Panc1 (cell line): ENCODE data around the gene CHRM2. TPM values are rescaled to one million over a fixed set of nuclear protein-coding genes. Genes with fewer than 3 reads are reported as not detected.

Experiments used
- ATAC-seq: fragments of 200-7000 bp; cut with Tn5 transposase; 2 replicates; pipeline ENCODE4 v1.9.1; 2020; ENCODE audit warnings: mild to moderate bottlenecking, moderate library complexity
- BruUV-seq: library from RNA; stranded (reverse); fragments of 400-500 nt; replicated peaks from 2 replicates; lab custom pipeline; 2021; lab: Mats Ljungman, UMichigan
- CTCF ChIA-PET: fragments of 300-600 bp; sonication (Branson Sonifier 250); formaldehyde crosslinking; loops from one replicate; lab custom pipeline; 2022; ENCODE audit warnings: antibody characterized with exemption; lab: Charles Lee
- POLR2A ChIA-PET: fragments of 300-600 bp; sonication (Branson Sonifier 250); formaldehyde crosslinking; loops from one replicate; lab custom pipeline; 2022; ENCODE audit warnings: antibody characterized with exemption; lab: Charles Lee
- DNase-seq: peaks from one replicate; pipeline ENCODE4 v3.0.0-alpha.2; 2010; ENCODE audit warnings: low read depth, low spot score
- H3K27ac ChIP-seq: 2 replicates; pipeline ENCODE4 v1.5.1; 2011; ENCODE audit warnings: mild to moderate bottlenecking, low read length, inconsistent platforms
- H3K27me3 ChIP-seq: fragments of 200-500 bp; sonication (Bioruptor generic); 2 replicates; pipeline ENCODE4 v1.6.0; 2014; ENCODE audit warnings: low read length, inconsistent platforms; ENCODE audit not compliant: control insufficient read depth, insufficient read depth
- H3K36me3 ChIP-seq: fragments of 200-500 bp; sonication (Bioruptor generic); 2 replicates; pipeline ENCODE4 v1.5.1; 2014; ENCODE audit warnings: inconsistent platforms, mild to moderate bottlenecking, low read length, moderate library complexity; ENCODE audit not compliant: control insufficient read depth, insufficient read depth
- H3K4me1 ChIP-seq: 2 replicates; pipeline ENCODE4 v1.5.1; 2011; ENCODE audit warnings: inconsistent platforms, mild to moderate bottlenecking, low read length, moderate library complexity; ENCODE audit not compliant: control insufficient read depth, insufficient read depth
- H3K4me3 ChIP-seq, 2 experiments: 2 replicates each; pipeline ENCODE4 v1.5.1; 2011 to 2012; ENCODE audit warnings: low read depth in 2 of 2, low read length in 2 of 2, mild to moderate bottlenecking in 2 of 2, inconsistent platforms in 1 of 2, moderate library complexity in 1 of 2
- H3K9me3 ChIP-seq: fragments of 200-500 bp; sonication (Bioruptor generic); 2 replicates; pipeline ENCODE4 v1.5.1; 2014; ENCODE audit warnings: low read depth, mild to moderate bottlenecking, inconsistent platforms, low read length, moderate library complexity; ENCODE audit not compliant: control insufficient read depth, insufficient read depth
- POLR2AphosphoS5 ChIP-seq: IDR thresholded peaks from 2 replicates; pipeline ENCODE4 v1.6.1; 2012; ENCODE audit warnings: mild to moderate bottlenecking, low read depth, low read length, moderate library complexity
- SIN3A ChIP-seq: IDR thresholded peaks from 2 replicates; pipeline ENCODE4 v1.6.1; 2012; ENCODE audit warnings: low read depth, mild to moderate bottlenecking, low read length, moderate library complexity, borderline replicate concordance; ENCODE audit not compliant: insufficient read depth
- TCF7L2 ChIP-seq: IDR thresholded peaks from 2 replicates; pipeline ENCODE4 v1.6.1; 2011; ENCODE audit warnings: mild to moderate bottlenecking, low read depth, low read length, inconsistent platforms
- in situ Hi-C: cut with HindIII; loops from 2 replicates; pipeline ENCODE4 v1.10.0; 2016; ENCODE audit warnings: low sequenced_read_pairs, low pct_unique_long_range_greater_than_20kb
- intact Hi-C: fragments of 100-400 bp; cut with micrococcal nuclease; formaldehyde crosslinking; loops from one replicate; pipeline ENCODE4 v1.10.0; 2022; ENCODE audit not compliant: unreplicated experiment
- total RNA-seq: library from RNA; stranded (reverse); gene quantifications from one replicate; pipeline ENCODE4 v1.2.1, GENCODE V29; 2021; ENCODE audit not compliant: unreplicated experiment
- TF ChIP-seq, protein P1 (sequence below): fragments of 450-650 bp; IDR thresholded peaks from 2 replicates; pipeline ENCODE4 v1.5.1; 2017; ENCODE audit warnings: mild to moderate bottlenecking
- TF ChIP-seq, protein P2 (sequence below), 2 experiments: IDR thresholded peaks; 2 replicates each; pipeline ENCODE4 v1.6.1; 2011 to 2012; ENCODE audit warnings: low read depth in 2 of 2, control low read depth in 1 of 2, low read length in 1 of 2, mild to moderate bottlenecking in 1 of 2, moderate library complexity in 1 of 2; ENCODE audit not compliant: insufficient read depth in 1 of 2

The CHRM2 gene
- total RNA-seq, 1 experiment from 2014 or later: not detected

DNA sequence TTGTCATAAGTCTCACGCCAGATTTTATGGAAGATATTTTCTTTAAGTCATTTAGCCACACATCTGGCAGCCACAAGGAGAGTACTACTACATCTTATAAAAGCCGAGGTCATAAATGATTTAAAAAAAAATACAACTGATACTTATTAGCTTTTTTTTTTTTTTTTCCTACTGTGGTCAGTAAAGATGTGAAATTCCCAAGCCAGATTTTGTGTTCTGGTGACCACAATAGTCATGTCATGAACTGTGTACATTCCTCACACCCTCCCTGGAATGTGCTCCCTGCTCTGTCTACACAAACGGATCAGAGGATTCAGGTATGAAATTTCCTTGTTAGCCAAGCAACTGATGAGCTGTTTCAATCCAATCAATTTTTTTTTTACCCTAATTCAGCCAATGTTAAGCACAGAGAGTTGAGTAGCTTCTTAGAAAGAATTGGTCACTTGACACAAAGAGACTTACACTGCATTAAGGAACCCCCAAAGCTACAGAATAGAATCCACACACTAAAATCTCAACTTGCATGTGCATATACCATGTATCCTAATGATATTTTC is 54.7 kb downstream of the CHRM2 start:
- in situ Hi-C loops: no loop called here
- Histone ChIP-seq H3K9me3 (no peaks in the 10 kb centered on the region), H3K4me3 (no peak overlapping the region), H3K27ac (no peak overlapping the region), H3K36me3 (no peaks in the 10 kb centered on the region), H3K27me3 (no peaks in the 10 kb centered on the region), H3K4me1 (no peaks in the 10 kb centered on the region)
- CTCF ChIA-PET: no interaction called here
- BruUV-seq: no TSS peak
- ATAC-seq (no peak), DNase-seq (no peak)
- TF ChIP-seq, protein P1, sequence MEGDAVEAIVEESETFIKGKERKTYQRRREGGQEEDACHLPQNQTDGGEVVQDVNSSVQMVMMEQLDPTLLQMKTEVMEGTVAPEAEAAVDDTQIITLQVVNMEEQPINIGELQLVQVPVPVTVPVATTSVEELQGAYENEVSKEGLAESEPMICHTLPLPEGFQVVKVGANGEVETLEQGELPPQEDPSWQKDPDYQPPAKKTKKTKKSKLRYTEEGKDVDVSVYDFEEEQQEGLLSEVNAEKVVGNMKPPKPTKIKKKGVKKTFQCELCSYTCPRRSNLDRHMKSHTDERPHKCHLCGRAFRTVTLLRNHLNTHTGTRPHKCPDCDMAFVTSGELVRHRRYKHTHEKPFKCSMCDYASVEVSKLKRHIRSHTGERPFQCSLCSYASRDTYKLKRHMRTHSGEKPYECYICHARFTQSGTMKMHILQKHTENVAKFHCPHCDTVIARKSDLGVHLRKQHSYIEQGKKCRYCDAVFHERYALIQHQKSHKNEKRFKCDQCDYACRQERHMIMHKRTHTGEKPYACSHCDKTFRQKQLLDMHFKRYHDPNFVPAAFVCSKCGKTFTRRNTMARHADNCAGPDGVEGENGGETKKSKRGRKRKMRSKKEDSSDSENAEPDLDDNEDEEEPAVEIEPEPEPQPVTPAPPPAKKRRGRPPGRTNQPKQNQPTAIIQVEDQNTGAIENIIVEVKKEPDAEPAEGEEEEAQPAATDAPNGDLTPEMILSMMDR: no peak
- no peak for TF ChIP-seq POLR2AphosphoS5
- intact Hi-C loops: no loop called here
- POLR2A ChIA-PET: no interaction called here

DNA sequence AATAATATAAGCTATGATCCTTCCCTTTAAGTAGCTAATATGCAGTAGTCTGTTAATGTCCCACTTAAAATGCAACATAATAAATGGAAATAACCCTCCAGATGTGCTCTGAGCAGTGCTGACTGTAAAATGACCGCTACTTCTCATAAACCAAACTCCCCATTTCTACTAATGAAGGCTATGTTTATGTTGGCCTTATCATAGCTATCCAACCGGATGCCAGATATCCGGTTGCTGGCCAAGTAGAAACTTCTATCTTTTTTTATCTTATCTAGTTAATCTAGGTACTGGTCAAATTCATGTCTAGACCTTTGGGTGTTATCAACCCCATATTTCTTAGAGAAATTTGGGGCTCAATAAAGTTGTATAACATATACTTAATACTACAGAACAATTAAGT is 56.6 kb downstream of the CHRM2 start:
- Histone ChIP-seq H3K4me3 (no peak overlapping the region), H3K27ac (no peak overlapping the region), H3K9me3 (no peaks in the 10 kb centered on the region), H3K27me3 (no peaks in the 10 kb centered on the region), H3K36me3 (no peaks in the 10 kb centered on the region), H3K4me1 (no peaks in the 10 kb centered on the region)
- intact Hi-C loops: no loop called here
- CTCF ChIA-PET: no interaction called here
- ATAC-seq (no peak), DNase-seq (no peak)
- POLR2A ChIA-PET: no interaction called here
- in situ Hi-C loops: no loop called here
- no TSS peak for BruUV-seq
- TF ChIP-seq, protein P1: no peak
- TF ChIP-seq SIN3A (no peak), POLR2AphosphoS5 (no peak), TCF7L2 (no peak)
- TF ChIP-seq, protein P2, sequence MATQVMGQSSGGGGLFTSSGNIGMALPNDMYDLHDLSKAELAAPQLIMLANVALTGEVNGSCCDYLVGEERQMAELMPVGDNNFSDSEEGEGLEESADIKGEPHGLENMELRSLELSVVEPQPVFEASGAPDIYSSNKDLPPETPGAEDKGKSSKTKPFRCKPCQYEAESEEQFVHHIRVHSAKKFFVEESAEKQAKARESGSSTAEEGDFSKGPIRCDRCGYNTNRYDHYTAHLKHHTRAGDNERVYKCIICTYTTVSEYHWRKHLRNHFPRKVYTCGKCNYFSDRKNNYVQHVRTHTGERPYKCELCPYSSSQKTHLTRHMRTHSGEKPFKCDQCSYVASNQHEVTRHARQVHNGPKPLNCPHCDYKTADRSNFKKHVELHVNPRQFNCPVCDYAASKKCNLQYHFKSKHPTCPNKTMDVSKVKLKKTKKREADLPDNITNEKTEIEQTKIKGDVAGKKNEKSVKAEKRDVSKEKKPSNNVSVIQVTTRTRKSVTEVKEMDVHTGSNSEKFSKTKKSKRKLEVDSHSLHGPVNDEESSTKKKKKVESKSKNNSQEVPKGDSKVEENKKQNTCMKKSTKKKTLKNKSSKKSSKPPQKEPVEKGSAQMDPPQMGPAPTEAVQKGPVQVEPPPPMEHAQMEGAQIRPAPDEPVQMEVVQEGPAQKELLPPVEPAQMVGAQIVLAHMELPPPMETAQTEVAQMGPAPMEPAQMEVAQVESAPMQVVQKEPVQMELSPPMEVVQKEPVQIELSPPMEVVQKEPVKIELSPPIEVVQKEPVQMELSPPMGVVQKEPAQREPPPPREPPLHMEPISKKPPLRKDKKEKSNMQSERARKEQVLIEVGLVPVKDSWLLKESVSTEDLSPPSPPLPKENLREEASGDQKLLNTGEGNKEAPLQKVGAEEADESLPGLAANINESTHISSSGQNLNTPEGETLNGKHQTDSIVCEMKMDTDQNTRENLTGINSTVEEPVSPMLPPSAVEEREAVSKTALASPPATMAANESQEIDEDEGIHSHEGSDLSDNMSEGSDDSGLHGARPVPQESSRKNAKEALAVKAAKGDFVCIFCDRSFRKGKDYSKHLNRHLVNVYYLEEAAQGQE (IDR thresholded peaks at IDR 0.05; ENCODE audit: insufficient read depth in 1 of 2, low read depth in 2 of 2, low read length in 1 of 2): no peak
